ACC112 (cell line): ENCODE measurements around the gene PPP2R2D.

ENCODE experiments used
- H2AFZ ChIP-seq: fragments of 200-600 bp; sonication (generic); one replicate; pipeline ENCODE4 v1.6.0; 2017; ENCODE audit warnings: antibody characterized with exemption, low read length; ENCODE audit not compliant: unreplicated experiment
- H3K27ac ChIP-seq: fragments of 200-600 bp; sonication (generic); 2 replicates; pipeline ENCODE4 v1.5.1; 2014; ENCODE audit warnings: low read depth, mild to moderate bottlenecking, antibody characterized with exemption, low read length, moderate library complexity
- H3K27me3 ChIP-seq: fragments of 200-600 bp; sonication (generic); 2 replicates; pipeline ENCODE4 v1.6.1; 2014; ENCODE audit warnings: mild to moderate bottlenecking, antibody characterized with exemption, low read length, moderate library complexity, mixed read lengths; ENCODE audit not compliant: insufficient read depth
- H3K36me3 ChIP-seq: fragments of 200-600 bp; sonication (generic); 2 replicates; pipeline ENCODE4 v1.6.1; 2016; ENCODE audit warnings: mild to moderate bottlenecking, antibody characterized with exemption, low read length, moderate library complexity, mixed read lengths; ENCODE audit not compliant: insufficient read depth
- H3K4me1 ChIP-seq: fragments of 200-600 bp; sonication (generic); one replicate; pipeline ENCODE4 v1.6.1; 2016; ENCODE audit warnings: low read length, mixed read lengths; ENCODE audit not compliant: insufficient read depth, unreplicated experiment, control insufficient read depth
- H3K4me3 ChIP-seq: fragments of 200-600 bp; sonication (generic); 2 replicates; pipeline ENCODE4 v1.5.1; 2014; ENCODE audit warnings: mild to moderate bottlenecking, low read depth, low read length
- H3K79me2 ChIP-seq: fragments of 200-600 bp; sonication (generic); one replicate; pipeline ENCODE4 v1.6.0; 2016; ENCODE audit warnings: low read length; ENCODE audit not compliant: control insufficient read depth, unreplicated experiment, insufficient read depth

The PPP2R2D gene

GRCh38 chr10:131890276-131891195 lies 10.3 kb upstream of the PPP2R2D start:
- H2AFZ ChIP-seq = no peak overlapping the region
- no peak overlapping the region for H3K27ac ChIP-seq
- H3K4me1 ChIP-seq = no peaks in the 10 kb centered on the region
- H3K36me3 ChIP-seq = no peaks in the 10 kb centered on the region
- H3K4me3 ChIP-seq = no peak overlapping the region
- H3K79me2 ChIP-seq = no peaks in the 10 kb centered on the region
- H3K27me3 ChIP-seq = peaks cover 43% of the 10 kb centered on the region

GRCh38 chr10:131891196-131891928 lies 9.4 kb upstream of the PPP2R2D start:
- H3K4me3 ChIP-seq = no peak overlapping the region
- H3K79me2 ChIP-seq = no peaks in the 10 kb centered on the region
- H2AFZ ChIP-seq = no peak overlapping the region
- no peak overlapping the region for H3K27ac ChIP-seq
- H3K4me1 ChIP-seq = no peaks in the 10 kb centered on the region
- peaks cover 43% of the 10 kb centered on the region for H3K27me3 ChIP-seq
- H3K36me3 ChIP-seq = no peaks in the 10 kb centered on the region

- Histone ChIP-seq H3K4me1 (no peaks in the 10 kb centered on the region), H3K27me3 (peaks cover 43% of the 10 kb centered on the region), H3K36me3 (no peaks in the 10 kb centered on the region), H2AFZ (no peak overlapping the region), H3K4me3 (no peak overlapping the region), H3K79me2 (no peaks in the 10 kb centered on the region), H3K27ac (no peak overlapping the region)
These were observed 8.6 kb upstream of the PPP2R2D start for GRCh38 chr10:131891929-131892805.

- H3K4me3 ChIP-seq = no peak overlapping the region
- no peak overlapping the region for H3K27ac ChIP-seq
- no peak overlapping the region for H2AFZ ChIP-seq
- H3K27me3 ChIP-seq = peaks cover 45% of the 10 kb centered on the region
- H3K4me1 ChIP-seq = no peaks in the 10 kb centered on the region
- H3K79me2 ChIP-seq = no peaks in the 10 kb centered on the region
- H3K36me3 ChIP-seq = no peaks in the 10 kb centered on the region
These were observed 7.8 kb upstream of the PPP2R2D start for GRCh38 chr10:131892806-131893675.

DNA sequence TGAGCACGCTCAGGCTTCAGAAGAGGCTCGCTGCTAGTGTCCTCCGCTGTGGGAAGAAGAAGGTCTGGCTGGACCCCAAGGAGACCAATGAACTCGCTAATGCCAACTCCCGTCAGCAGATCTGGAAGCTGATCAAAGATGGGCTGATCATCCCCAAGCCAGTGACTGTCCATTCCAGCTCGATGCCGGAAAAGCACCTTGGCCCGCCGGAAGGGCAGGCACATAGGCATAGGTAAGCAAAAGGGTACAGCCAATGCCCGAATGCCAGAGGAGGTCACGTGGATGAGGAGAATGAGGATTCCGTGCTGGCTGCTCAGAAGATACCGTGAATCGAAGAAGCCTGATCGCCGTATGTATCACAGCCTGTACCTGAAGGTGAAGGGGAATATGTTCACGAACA lies 5.7 kb upstream of the PPP2R2D start:
- H3K4me3 ChIP-seq = no peak overlapping the region
- no peaks in the 10 kb centered on the region for H3K36me3 ChIP-seq
- peaks cover 62% of the 10 kb centered on the region for H3K27me3 ChIP-seq
- H3K27ac ChIP-seq = no peak overlapping the region
- no peaks in the 10 kb centered on the region for H3K4me1 ChIP-seq
- no peaks in the 10 kb centered on the region for H3K79me2 ChIP-seq
- H2AFZ ChIP-seq = no peak overlapping the region

DNA sequence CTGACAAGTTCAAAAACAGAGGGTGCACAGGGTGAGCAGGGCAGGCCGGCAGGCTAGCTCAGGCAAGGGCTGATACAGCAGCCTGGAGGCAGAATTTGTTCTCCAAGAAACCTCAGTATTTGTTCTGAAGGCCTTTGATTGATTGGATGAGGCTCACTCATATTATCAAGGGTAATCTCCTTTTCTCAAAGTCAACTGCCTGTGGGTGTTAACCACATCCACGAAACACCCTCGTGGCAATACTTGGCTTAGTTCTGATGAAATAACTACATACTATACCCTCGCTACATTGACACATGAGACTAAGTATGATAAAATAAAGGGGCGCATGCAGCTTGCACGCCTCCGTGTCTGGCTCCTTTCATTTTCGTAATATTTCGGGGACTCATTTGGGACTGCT lies 4.4 kb upstream of the PPP2R2D start:
- Histone ChIP-seq H3K4me3 (no peak overlapping the region), H3K36me3 (no peaks in the 10 kb centered on the region), H3K4me1 (no peaks in the 10 kb centered on the region), H2AFZ (no peak overlapping the region), H3K27ac (no peak overlapping the region), H3K79me2 (peaks cover 4% of the 10 kb centered on the region), H3K27me3 (peaks cover 50% of the 10 kb centered on the region)

DNA sequence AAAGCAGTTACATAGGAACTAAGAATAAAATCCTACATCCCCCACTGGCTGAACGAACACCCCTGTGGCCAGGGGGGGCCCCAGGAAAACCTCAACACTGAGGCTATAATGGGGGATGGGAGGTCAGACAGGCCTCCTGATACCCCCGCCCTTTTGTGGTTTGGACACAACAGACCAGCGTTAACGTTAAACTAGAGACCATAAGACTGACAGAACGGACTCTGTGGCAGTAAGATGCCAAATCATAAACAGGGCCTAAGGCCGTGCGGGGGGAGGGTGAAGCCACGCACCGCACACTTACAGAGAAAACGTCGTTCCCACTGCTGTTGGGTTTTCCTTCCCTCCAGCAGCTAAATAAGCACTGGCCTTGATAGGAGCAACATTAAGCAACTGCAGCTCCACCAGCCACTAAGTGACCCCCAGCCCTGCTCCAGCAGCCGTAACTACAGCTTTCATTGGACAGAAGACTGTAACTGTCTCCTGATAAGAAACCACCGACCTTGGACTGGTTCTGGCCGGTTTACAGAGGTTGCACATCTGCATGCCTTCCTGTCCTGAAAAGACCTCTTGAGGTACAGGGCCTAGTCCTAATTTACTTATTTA lies 3.4 kb upstream of the PPP2R2D start:
- Histone ChIP-seq H3K4me3 (no peak overlapping the region), H3K4me1 (peaks cover 4% of the 10 kb centered on the region), H3K79me2 (peaks cover 14% of the 10 kb centered on the region), H3K27me3 (peaks cover 41% of the 10 kb centered on the region), H2AFZ (no peak overlapping the region), H3K27ac (no peak overlapping the region), H3K36me3 (no peaks in the 10 kb centered on the region)

DNA sequence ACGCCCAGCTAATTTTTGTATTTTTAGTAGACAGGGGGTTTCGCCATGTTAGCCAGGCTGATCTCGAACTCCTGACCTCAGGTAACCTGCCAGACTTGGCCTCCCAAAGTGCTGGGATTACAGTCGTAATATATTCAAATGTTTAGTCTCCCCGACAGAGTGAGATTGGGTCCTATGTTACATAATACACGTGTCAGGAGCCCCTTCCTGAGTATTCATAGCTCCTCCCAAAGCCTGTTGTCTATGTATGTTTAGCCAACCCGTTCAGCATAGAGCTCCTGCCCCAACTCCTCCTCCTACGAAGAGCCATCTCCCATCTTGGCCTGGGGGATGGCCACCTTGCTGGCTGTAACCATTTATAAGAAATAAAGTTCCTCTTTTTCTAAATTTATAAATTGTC lies 2.7 kb upstream of the PPP2R2D start:
- Histone ChIP-seq H3K4me3 (no peak overlapping the region), H3K27me3 (peaks cover 34% of the 10 kb centered on the region), H3K27ac (no peak overlapping the region), H3K79me2 (peaks cover 20% of the 10 kb centered on the region), H2AFZ (no peak overlapping the region), H3K4me1 (peaks cover 9% of the 10 kb centered on the region), H3K36me3 (no peaks in the 10 kb centered on the region)

- H3K4me3 ChIP-seq = no peak overlapping the region
- H3K27ac ChIP-seq = no peak overlapping the region
- no peak overlapping the region for H2AFZ ChIP-seq
- H3K79me2 ChIP-seq = peaks cover 27% of the 10 kb centered on the region
- H3K36me3 ChIP-seq = no peaks in the 10 kb centered on the region
- H3K27me3 ChIP-seq = peaks cover 28% of the 10 kb centered on the region
- peaks cover 15% of the 10 kb centered on the region for H3K4me1 ChIP-seq
These were observed 2.1 kb upstream of the PPP2R2D start for GRCh38 chr10:131898713-131899112.
